HCT116 (cell line): ENCODE measurements around the gene BABAM2. TPM values are rescaled to one million over a fixed set of nuclear protein-coding genes. Genes with fewer than 3 reads are reported as not detected.

Experiments used
- ATAC-seq: fragments of 200-7000 bp; cut with Tn5 transposase; 2 replicates; pipeline ENCODE4 v1.9.1; 2020; ENCODE audit warnings: mild to moderate bottlenecking, moderate library complexity
- BruUV-seq: library from RNA; stranded (reverse); fragments of 400-500 nt; replicated peaks from 2 replicates; lab custom pipeline; 2021; lab: Mats Ljungman, UMichigan
- CTCF ChIA-PET: fragments of 300-600 bp; sonication (Branson Sonifier 250); formaldehyde crosslinking; loops from one replicate; lab custom pipeline; 2021; ENCODE audit warnings: antibody characterized with exemption; lab: Charles Lee
- POLR2A ChIA-PET: fragments of 300-600, 350-600 bp; sonication (Branson Sonifier 250); formaldehyde crosslinking; loops from one replicate; lab custom pipeline; 2021; ENCODE audit warnings: antibody characterized with exemption; lab: Charles Lee
- RAD21 ChIA-PET, 2 experiments: fragments of 300-600 bp; sonication (Branson Sonifier 250); formaldehyde crosslinking; loops; one replicate each; lab custom pipeline; 2023; ENCODE audit warnings: low total read pairs in 2 of 2; ENCODE audit not compliant: uncharacterized antibody in 2 of 2, unreplicated experiment in 2 of 2, low non-redundant PET in 1 of 2; lab: Charles Lee
- DNase-seq: peaks from one replicate; pipeline ENCODE4 v3.0.0-alpha.2; 2010; ENCODE audit warnings: low read depth, low spot score
- H2AFZ ChIP-seq: fragments of 200-600 bp; shearing (Covaris generic), sonication (generic); 2 replicates; pipeline ENCODE4 v1.6.1; 2017; ENCODE audit warnings: low read depth, mixed run types, mixed read lengths, antibody characterized with exemption, low read length; ENCODE audit not compliant: poor library complexity, severe bottlenecking
- H3K27ac ChIP-seq: 2 replicates; pipeline ENCODE4 v1.5.1; 2012; ENCODE audit warnings: low read depth, low read length
- H3K27me3 ChIP-seq: fragments of 200-600 bp; sonication (generic); 2 replicates; pipeline ENCODE4 v1.6.1; 2016; ENCODE audit warnings: mixed run types, low read length, mixed read lengths; ENCODE audit not compliant: insufficient read depth
- H3K36me3 ChIP-seq, 2 experiments: fragments of 200-500 bp in 1 of 2; fragments of 200-600 bp in 1 of 2; sonication (Bioruptor generic) in 1 of 2; sonication (generic) in 1 of 2; 2 replicates each; pipeline versions ENCODE4 v1.5.1 to v1.6.1; 2014 to 2016; ENCODE audit warnings: low read length in 2 of 2, inconsistent platforms in 1 of 2, mixed read lengths in 1 of 2, mixed run types in 1 of 2; ENCODE audit not compliant: insufficient read depth in 2 of 2, control insufficient read depth in 1 of 2
- H3K4me1 ChIP-seq, 2 experiments: fragments of 200-600 bp in 1 of 2; sonication (generic) in 1 of 2; 2 replicates each; pipeline versions ENCODE4 v1.5.1 to v1.6.1; 2012 to 2017; ENCODE audit warnings: low read length in 2 of 2, inconsistent platforms in 1 of 2, mild to moderate bottlenecking in 1 of 2, mixed read lengths in 1 of 2, mixed run types in 1 of 2, moderate library complexity in 1 of 2; ENCODE audit not compliant: insufficient read depth in 2 of 2, control insufficient read depth in 1 of 2
- H3K4me2 ChIP-seq: fragments of 200-600 bp; sonication (generic); 2 replicates; pipeline ENCODE4 v1.6.1; 2017; ENCODE audit warnings: mixed run types, low read length, mixed read lengths
- H3K4me3 ChIP-seq, 2 experiments: fragments of 200-600 bp in 1 of 2; sonication (generic) in 1 of 2; replicated peaks in 1 of 2; 2 replicates each; pipeline ENCODE4 v1.5.1; 2011 to 2016; ENCODE audit warnings: low read length in 2 of 2, control low read depth in 1 of 2, low read depth in 1 of 2, mild to moderate bottlenecking in 1 of 2, mixed read lengths in 1 of 2, mixed run types in 1 of 2
- H3K79me2 ChIP-seq: fragments of 200-600 bp; sonication (generic); 2 replicates; pipeline ENCODE4 v1.6.1; 2017; ENCODE audit warnings: mild to moderate bottlenecking, mixed run types, low read length, moderate library complexity, mixed read lengths; ENCODE audit not compliant: insufficient read depth
- H3K9ac ChIP-seq: fragments of 200-600 bp; sonication (generic); 2 replicates; pipeline ENCODE4 v1.6.1; 2016; ENCODE audit warnings: low read length, mixed read lengths
- H3K9me2 ChIP-seq: fragments of 200-600 bp; sonication (generic), shearing (Covaris generic); 2 replicates; pipeline ENCODE4 v1.6.1; 2017; ENCODE audit warnings: mixed run types, mild to moderate bottlenecking, moderate library complexity; ENCODE audit not compliant: insufficient read depth
- H3K9me3 ChIP-seq, 2 experiments: fragments of 200-500 bp in 1 of 2; fragments of 200-600 bp in 1 of 2; sonication (Bioruptor generic) in 1 of 2; sonication (generic) in 1 of 2; 2 replicates each; pipeline ENCODE4 v1.6.1; 2014 to 2017; ENCODE audit warnings: low read length in 2 of 2, mixed read lengths in 2 of 2, inconsistent platforms in 1 of 2, low read depth in 1 of 2, mild to moderate bottlenecking in 1 of 2, mixed run types in 1 of 2, moderate library complexity in 1 of 2; ENCODE audit not compliant: control insufficient read depth in 1 of 2, insufficient read depth in 1 of 2
- H4K20me1 ChIP-seq: fragments of 200-600 bp; sonication (generic), shearing (Covaris generic); 2 replicates; pipeline ENCODE4 v1.6.1; 2017; ENCODE audit warnings: mixed run types, mild to moderate bottlenecking, moderate library complexity; ENCODE audit not compliant: insufficient read depth
- CBX3 ChIP-seq: IDR thresholded peaks from 2 replicates; pipeline ENCODE4 v1.6.1; 2012; ENCODE audit warnings: low read depth
- CEBPB ChIP-seq: IDR thresholded peaks from 2 replicates; pipeline ENCODE4 v1.6.1; 2012; ENCODE audit warnings: low read depth
- EGR1 ChIP-seq: IDR thresholded peaks from 2 replicates; pipeline ENCODE4 v1.6.1; 2012; ENCODE audit warnings: low read depth
- ELF1 ChIP-seq: IDR thresholded peaks from 2 replicates; pipeline ENCODE4 v1.6.1; 2012; ENCODE audit warnings: low read depth, borderline replicate concordance
- EZH2phosphoT487 ChIP-seq: fragments of 200-600 bp; IDR thresholded peaks from 2 replicates; pipeline ENCODE4 v1.6.1; 2018; ENCODE audit warnings: antibody characterized with exemption, borderline replicate concordance
- FOSL1 ChIP-seq: IDR thresholded peaks from 2 replicates; pipeline ENCODE4 v1.6.1; 2012; ENCODE audit warnings: low read depth
- POLR2A ChIP-seq: IDR thresholded peaks from 2 replicates; pipeline ENCODE4 v1.7.0; 2011; ENCODE audit warnings: borderline replicate concordance; ENCODE audit not compliant: insufficient read depth, insufficient read length; ENCODE audit errors: extremely low read depth
- POLR2AphosphoS5 ChIP-seq: IDR thresholded peaks from 2 replicates; pipeline ENCODE4 v1.6.1; 2011; ENCODE audit warnings: mild to moderate bottlenecking, low read depth, low read length, moderate library complexity
- SP1 ChIP-seq: IDR thresholded peaks from 2 replicates; pipeline ENCODE4 v1.6.1; 2012; ENCODE audit warnings: low read depth
- SRF ChIP-seq: IDR thresholded peaks from 2 replicates; pipeline ENCODE4 v1.6.1; 2012; ENCODE audit warnings: low read depth
- TCF7L2 ChIP-seq: IDR thresholded peaks from 2 replicates; pipeline ENCODE4 v1.7.0; 2011; ENCODE audit warnings: borderline replicate concordance, inconsistent platforms; ENCODE audit not compliant: insufficient read depth, insufficient read length; ENCODE audit errors: extremely low read depth
- intact Hi-C: fragments of 100-400 bp; cut with micrococcal nuclease; formaldehyde crosslinking; loops from 2 replicates; pipeline ENCODE4 v1.10.0; 2022
- total RNA-seq: library from RNA; stranded (reverse); gene quantifications from one replicate; pipeline ENCODE4 v1.2.1, GENCODE V29; 2021; ENCODE audit not compliant: unreplicated experiment
- TF ChIP-seq, protein P1 (sequence below), 3 experiments: fragments of 200-600 bp in 1 of 3; sonication (generic) in 1 of 3; IDR thresholded peaks in 2 of 3; conservative IDR thresholded peaks in 1 of 3; 2 replicates each; pipeline ENCODE4 v1.5.1; 2012 to 2017; ENCODE audit warnings: low read depth in 2 of 3, low read length in 2 of 3, antibody characterized with exemption in 1 of 3, borderline replicate concordance in 1 of 3, control low read depth in 1 of 3, mild to moderate bottlenecking in 1 of 3, mixed read lengths in 1 of 3, mixed run types in 1 of 3, moderate library complexity in 1 of 3; ENCODE audit not compliant: insufficient read depth in 1 of 3
- TF ChIP-seq, protein P2 (sequence below): IDR thresholded peaks from 2 replicates; pipeline ENCODE4 v1.6.1; 2012; ENCODE audit warnings: low read depth
- TF ChIP-seq, protein P3 (sequence below): IDR thresholded peaks from 2 replicates; pipeline ENCODE4 v1.6.1; 2011; ENCODE audit warnings: mild to moderate bottlenecking, low read length, moderate library complexity; ENCODE audit not compliant: insufficient replicate concordance; ENCODE audit errors: extremely low read depth

BABAM2 gene
- total RNA-seq, 1 experiment from 2014 or later = 23.8 TPM

DNA sequence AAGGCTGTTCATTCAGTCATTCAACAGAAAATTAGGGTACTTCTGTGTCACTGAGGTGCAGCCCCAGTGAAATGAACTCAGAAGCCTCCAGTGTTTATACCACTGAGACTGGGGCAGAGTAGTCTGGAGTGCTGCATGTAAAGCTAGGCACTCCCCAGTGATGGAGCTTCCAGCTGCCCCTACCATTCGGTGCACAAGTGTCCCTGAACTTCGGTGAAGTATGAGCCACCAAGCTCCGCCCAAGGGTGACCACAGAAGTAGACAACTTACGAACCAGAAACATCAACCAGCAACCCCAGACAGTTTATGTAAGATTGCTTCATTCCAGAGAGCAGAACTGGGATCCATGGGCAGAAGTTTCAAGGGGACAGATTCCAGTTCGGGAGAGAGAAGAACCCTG, 431.5 kb downstream of the BABAM2 start:
- no TSS peak for BruUV-seq
- POLR2A ChIA-PET = no interaction called here
- H3K27ac ChIP-seq = no peak overlapping the region

More for the DNA sequence above, 431.5 kb downstream of the BABAM2 start:
- Histone ChIP-seq H3K9ac (no peak overlapping the region), H3K79me2 (no peaks in the 10 kb centered on the region), H3K27me3 (no peaks in the 10 kb centered on the region), H3K4me2 (no peak overlapping the region), H3K36me3 (no peaks in the 10 kb centered on the region), H4K20me1 (no peaks in the 10 kb centered on the region), H3K9me2 (no peaks in the 10 kb centered on the region), H3K4me1 (peaks cover 19 to 27% of the 10 kb centered on the region in 2 experiments), H3K4me3 (no peak overlapping the region), H2AFZ (no peak overlapping the region), H3K9me3 (no peaks in the 10 kb centered on the region)
- ATAC-seq (no peak), DNase-seq (no peak)
- TF ChIP-seq TCF7L2 (no peak), POLR2AphosphoS5 (no peak), SP1 (no peak), CBX3 (no peak), EZH2phosphoT487 (no peak), CEBPB (no peak), EGR1 (no peak), FOSL1 (no peak), SRF (no peak), POLR2A (no peak), ELF1 (no peak)
- TF ChIP-seq, protein P1, sequence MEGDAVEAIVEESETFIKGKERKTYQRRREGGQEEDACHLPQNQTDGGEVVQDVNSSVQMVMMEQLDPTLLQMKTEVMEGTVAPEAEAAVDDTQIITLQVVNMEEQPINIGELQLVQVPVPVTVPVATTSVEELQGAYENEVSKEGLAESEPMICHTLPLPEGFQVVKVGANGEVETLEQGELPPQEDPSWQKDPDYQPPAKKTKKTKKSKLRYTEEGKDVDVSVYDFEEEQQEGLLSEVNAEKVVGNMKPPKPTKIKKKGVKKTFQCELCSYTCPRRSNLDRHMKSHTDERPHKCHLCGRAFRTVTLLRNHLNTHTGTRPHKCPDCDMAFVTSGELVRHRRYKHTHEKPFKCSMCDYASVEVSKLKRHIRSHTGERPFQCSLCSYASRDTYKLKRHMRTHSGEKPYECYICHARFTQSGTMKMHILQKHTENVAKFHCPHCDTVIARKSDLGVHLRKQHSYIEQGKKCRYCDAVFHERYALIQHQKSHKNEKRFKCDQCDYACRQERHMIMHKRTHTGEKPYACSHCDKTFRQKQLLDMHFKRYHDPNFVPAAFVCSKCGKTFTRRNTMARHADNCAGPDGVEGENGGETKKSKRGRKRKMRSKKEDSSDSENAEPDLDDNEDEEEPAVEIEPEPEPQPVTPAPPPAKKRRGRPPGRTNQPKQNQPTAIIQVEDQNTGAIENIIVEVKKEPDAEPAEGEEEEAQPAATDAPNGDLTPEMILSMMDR (IDR thresholded peaks at IDR 0.05 in 2 of 3, conservative IDR thresholded peaks at IDR 0.05 in 1 of 3; ENCODE audit: borderline replicate concordance in 1 of 3, insufficient read depth in 1 of 3, low read depth in 2 of 3, low read length in 2 of 3) = no peak
- TF ChIP-seq, protein P2, sequence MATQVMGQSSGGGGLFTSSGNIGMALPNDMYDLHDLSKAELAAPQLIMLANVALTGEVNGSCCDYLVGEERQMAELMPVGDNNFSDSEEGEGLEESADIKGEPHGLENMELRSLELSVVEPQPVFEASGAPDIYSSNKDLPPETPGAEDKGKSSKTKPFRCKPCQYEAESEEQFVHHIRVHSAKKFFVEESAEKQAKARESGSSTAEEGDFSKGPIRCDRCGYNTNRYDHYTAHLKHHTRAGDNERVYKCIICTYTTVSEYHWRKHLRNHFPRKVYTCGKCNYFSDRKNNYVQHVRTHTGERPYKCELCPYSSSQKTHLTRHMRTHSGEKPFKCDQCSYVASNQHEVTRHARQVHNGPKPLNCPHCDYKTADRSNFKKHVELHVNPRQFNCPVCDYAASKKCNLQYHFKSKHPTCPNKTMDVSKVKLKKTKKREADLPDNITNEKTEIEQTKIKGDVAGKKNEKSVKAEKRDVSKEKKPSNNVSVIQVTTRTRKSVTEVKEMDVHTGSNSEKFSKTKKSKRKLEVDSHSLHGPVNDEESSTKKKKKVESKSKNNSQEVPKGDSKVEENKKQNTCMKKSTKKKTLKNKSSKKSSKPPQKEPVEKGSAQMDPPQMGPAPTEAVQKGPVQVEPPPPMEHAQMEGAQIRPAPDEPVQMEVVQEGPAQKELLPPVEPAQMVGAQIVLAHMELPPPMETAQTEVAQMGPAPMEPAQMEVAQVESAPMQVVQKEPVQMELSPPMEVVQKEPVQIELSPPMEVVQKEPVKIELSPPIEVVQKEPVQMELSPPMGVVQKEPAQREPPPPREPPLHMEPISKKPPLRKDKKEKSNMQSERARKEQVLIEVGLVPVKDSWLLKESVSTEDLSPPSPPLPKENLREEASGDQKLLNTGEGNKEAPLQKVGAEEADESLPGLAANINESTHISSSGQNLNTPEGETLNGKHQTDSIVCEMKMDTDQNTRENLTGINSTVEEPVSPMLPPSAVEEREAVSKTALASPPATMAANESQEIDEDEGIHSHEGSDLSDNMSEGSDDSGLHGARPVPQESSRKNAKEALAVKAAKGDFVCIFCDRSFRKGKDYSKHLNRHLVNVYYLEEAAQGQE = no peak
- TF ChIP-seq, protein P3, sequence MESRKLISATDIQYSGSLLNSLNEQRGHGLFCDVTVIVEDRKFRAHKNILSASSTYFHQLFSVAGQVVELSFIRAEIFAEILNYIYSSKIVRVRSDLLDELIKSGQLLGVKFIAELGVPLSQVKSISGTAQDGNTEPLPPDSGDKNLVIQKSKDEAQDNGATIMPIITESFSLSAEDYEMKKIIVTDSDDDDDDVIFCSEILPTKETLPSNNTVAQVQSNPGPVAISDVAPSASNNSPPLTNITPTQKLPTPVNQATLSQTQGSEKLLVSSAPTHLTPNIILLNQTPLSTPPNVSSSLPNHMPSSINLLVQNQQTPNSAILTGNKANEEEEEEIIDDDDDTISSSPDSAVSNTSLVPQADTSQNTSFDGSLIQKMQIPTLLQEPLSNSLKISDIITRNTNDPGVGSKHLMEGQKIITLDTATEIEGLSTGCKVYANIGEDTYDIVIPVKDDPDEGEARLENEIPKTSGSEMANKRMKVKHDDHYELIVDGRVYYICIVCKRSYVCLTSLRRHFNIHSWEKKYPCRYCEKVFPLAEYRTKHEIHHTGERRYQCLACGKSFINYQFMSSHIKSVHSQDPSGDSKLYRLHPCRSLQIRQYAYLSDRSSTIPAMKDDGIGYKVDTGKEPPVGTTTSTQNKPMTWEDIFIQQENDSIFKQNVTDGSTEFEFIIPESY = no peak
- ChIA-PET CTCF (no interaction called here), RAD21 (no interaction called here)
- intact Hi-C loops = no loop called here
